ENCODE results near the gene LRIG1. TPM values are rescaled to one million over a fixed set of nuclear protein-coding genes. Genes with fewer than 3 reads are reported as not detected.
A peak's percentile ranks its signal among the peaks of the same experiment; 100 is the strongest.

Gene LRIG1
- total and polyA plus RNA-seq, 7 donors = 4.2 to 226 (median 150) TPM

GRCh38 chr3:66400411-66401156 lies 100.2 kb downstream of the LRIG1 start:
- peaks cover 0 to 97% (median 92%) of the 10 kb centered on the region in 4 donors for H3K4me1 ChIP-seq
- peaks cover 16 to 68% (median 36%) of the 10 kb centered on the region in 4 donors for H3K36me3 ChIP-seq
- intact Hi-C loops (cut with DNase I) = loop anchor here (10.0 kb wide), 1 partner anchor 154 kb away; no protein-coding TSS in a partner anchor
- H3K27me3 ChIP-seq = no peaks in the 10 kb centered on the region
- peak overlapping the region in 3 of 4 donors; percentile 82 to 95 (median 89) for H3K27ac ChIP-seq
- WGBS, 2 donors = 91 to 92% methylated on average over 15 of the region's 15 CpGs
- H3K9me3 ChIP-seq = no peaks in the 10 kb centered on the region
- TF ChIP-seq CTCF (IDR thresholded peaks at IDR 0.05) (no peak), POLR2AphosphoS5 (IDR thresholded peaks at IDR 0.05) (no peak), POLR2A (IDR thresholded peaks at IDR 0.05) (no peak), EP300 (IDR thresholded peaks at IDR 0.05) (no peak)
- peak; percentile 73 for DNase-seq
- H3K4me3 ChIP-seq = no peak overlapping the region

GRCh38 chr3:66399529-66400232 lies 101.1 kb downstream of the LRIG1 start:
- H3K27ac ChIP-seq = peak overlapping the region in 3 of 4 donors; percentile 82 to 95 (median 89)

GRCh38 chr3:66398228-66399025 lies 102.4 kb downstream of the LRIG1 start:
- no peak overlapping the region for H3K4me3 ChIP-seq
- no peaks in the 10 kb centered on the region for H3K27me3 ChIP-seq
- TF ChIP-seq POLR2A (IDR thresholded peaks at IDR 0.05) (no peak), CTCF (IDR thresholded peaks at IDR 0.05) (no peak), EP300 (IDR thresholded peaks at IDR 0.05) (no peak), POLR2AphosphoS5 (IDR thresholded peaks at IDR 0.05) (no peak)
- peaks cover 17 to 71% (median 38%) of the 10 kb centered on the region in 4 donors for H3K36me3 ChIP-seq
- WGBS, 2 donors = 81 to 88% methylated on average over 9 of the region's 9 CpGs
- intact Hi-C loops (cut with DNase I) = no loop called here
- H3K4me1 ChIP-seq = peaks cover 0 to 98% (median 92%) of the 10 kb centered on the region in 4 donors
- DNase-seq = peak; percentile 58
- H3K9me3 ChIP-seq = no peaks in the 10 kb centered on the region
- peak overlapping the region; percentile 4 to 95 (median 86) for H3K27ac ChIP-seq

More at GRCh38 chr3:66399529-66400232, 101.1 kb downstream of the LRIG1 start:
- Histone ChIP-seq H3K27me3 (no peaks in the 10 kb centered on the region), H3K36me3 (peaks cover 17 to 68% (median 39%) of the 10 kb centered on the region in 4 donors), H3K9me3 (no peaks in the 10 kb centered on the region), H3K4me3 (no peak overlapping the region), H3K4me1 (peaks cover 0 to 97% (median 92%) of the 10 kb centered on the region in 4 donors)
- TF ChIP-seq POLR2AphosphoS5 (IDR thresholded peaks at IDR 0.05) = no peak
- no peak for TF ChIP-seq EP300 (IDR thresholded peaks at IDR 0.05)
- TF ChIP-seq CTCF (IDR thresholded peaks at IDR 0.05) = no peak
- TF ChIP-seq POLR2A (IDR thresholded peaks at IDR 0.05) = no peak
- intact Hi-C loops (cut with DNase I) = loop anchor here (10.0 kb wide), 1 partner anchor 155 kb away; no protein-coding TSS in a partner anchor
- peak; percentile 52 for DNase-seq
- 92% methylated on average over 10 of the region's 10 CpGs for WGBS, 2 donors

- Histone ChIP-seq H3K27ac (peak overlapping the region in 3 of 4 donors; percentile 82 to 95 (median 89)), H3K36me3 (peaks cover 17 to 74% (median 38%) of the 10 kb centered on the region in 4 donors), H3K4me3 (no peak overlapping the region), H3K9me3 (no peaks in the 10 kb centered on the region), H3K4me1 (peaks cover 0 to 98% (median 92%) of the 10 kb centered on the region in 4 donors), H3K27me3 (no peaks in the 10 kb centered on the region)
- intact Hi-C loops (cut with DNase I) = no loop called here
- TF ChIP-seq EP300 (IDR thresholded peaks at IDR 0.05) (peak in 3 of 4 donors; percentile 64 to 82 (median 69)), CTCF (IDR thresholded peaks at IDR 0.05) (no peak), POLR2AphosphoS5 (IDR thresholded peaks at IDR 0.05) (peak; percentile 49 to 77 (median 56)), POLR2A (IDR thresholded peaks at IDR 0.05) (no peak)
- DNase-seq = peak; percentile 93
- WGBS, 2 donors = 32 to 67% methylated on average over 2 of the region's 2 CpGs
Observed at GRCh38 chr3:66397745-66398144, 103.1 kb downstream of the LRIG1 start.

All from sigmoid colon (tissue), 7 donors.